IMR-90 (cell line): Measurements from ENCODE around the gene RPUSD4. TPM values are rescaled to one million over a fixed set of nuclear protein-coding genes. Genes with fewer than 3 reads are reported as not detected.

Experiments
- ATAC-seq: fragments of 200-7000 bp; cut with Tn5 transposase; 2 replicates; pipeline ENCODE4 v1.9.1; 2020; ENCODE audit warnings: low read depth, mild to moderate bottlenecking, moderate library complexity
- BruUV-seq: library from RNA; stranded (reverse); fragments of 400-500 nt; replicated peaks from 2 replicates; lab custom pipeline; 2021; lab: Mats Ljungman, UMichigan
- CTCF ChIA-PET: fragments of 300-600 bp; formaldehyde crosslinking; extraction: SDS; loops from one replicate; lab custom pipeline; 2021; ENCODE audit warnings: antibody characterized with exemption; lab: Yijun Ruan, JAX
- POLR2A ChIA-PET: fragments of 300-600 bp; sonication (Branson Sonifier 250); formaldehyde crosslinking; loops from one replicate; lab custom pipeline; 2022; ENCODE audit warnings: antibody characterized with exemption; ENCODE audit not compliant: unreplicated experiment; lab: Charles Lee
- DNase-seq: peaks from one replicate; pipeline ENCODE4 v3.0.0; 2013
- H2AFZ ChIP-seq: replicated peaks from 2 replicates; pipeline ENCODE3; 2013; ENCODE audit warnings: low read length, mild to moderate bottlenecking; ENCODE audit not compliant: poor library complexity
- H2AK5ac ChIP-seq: 2 replicates; pipeline ENCODE4 v1.6.1; 2013; ENCODE audit warnings: low read depth, low read length, inconsistent platforms
- H2AK9ac ChIP-seq: replicated peaks from 2 replicates; pipeline ENCODE3; 2013; ENCODE audit warnings: mild to moderate bottlenecking, low read depth, low read length, moderate library complexity; ENCODE audit not compliant: poor library complexity
- H2BK120ac ChIP-seq: 2 replicates; pipeline ENCODE4 v1.6.1; 2013; ENCODE audit warnings: low read depth, low read length, inconsistent platforms
- H2BK15ac ChIP-seq: 3 replicates; pipeline ENCODE4 v1.6.1; 2013; ENCODE audit warnings: low read depth, low read length, inconsistent platforms
- H2BK20ac ChIP-seq: 2 replicates; pipeline ENCODE4 v1.6.1; 2013; ENCODE audit warnings: low read depth, mild to moderate bottlenecking, inconsistent platforms, low read length, moderate library complexity
- H2BK5ac ChIP-seq: 2 replicates; pipeline ENCODE4 v1.6.1; 2013; ENCODE audit warnings: mild to moderate bottlenecking, low read depth, low read length, inconsistent platforms; ENCODE audit not compliant: poor library complexity, severe bottlenecking
- H3K14ac ChIP-seq: replicated peaks from 2 replicates; pipeline ENCODE4 v1.6.1; 2013; ENCODE audit warnings: low read depth, low read length, inconsistent platforms
- H3K18ac ChIP-seq: 2 replicates; pipeline ENCODE4 v1.6.1; 2013; ENCODE audit warnings: low read depth, low read length, control low read depth
- H3K23ac ChIP-seq: 2 replicates; pipeline ENCODE4 v1.6.1; 2013; ENCODE audit warnings: low read depth, low read length, inconsistent platforms
- H3K27ac ChIP-seq: 2 replicates; pipeline ENCODE4 v1.5.1; 2013; ENCODE audit warnings: mild to moderate bottlenecking, control low read depth, low read length; ENCODE audit not compliant: insufficient read depth
- H3K27me3 ChIP-seq: 2 replicates; pipeline ENCODE4 v1.6.1; 2013; ENCODE audit warnings: low read length; ENCODE audit not compliant: control insufficient read depth, insufficient read depth
- H3K36me3 ChIP-seq: 2 replicates; pipeline ENCODE4 v1.6.1; 2013; ENCODE audit warnings: low read length, mixed read lengths; ENCODE audit not compliant: control insufficient read depth, insufficient read depth
- H3K4ac ChIP-seq: 2 replicates; pipeline ENCODE4 v1.6.1; 2013; ENCODE audit warnings: low read depth, low read length, inconsistent platforms
- H3K4me1 ChIP-seq: 2 replicates; pipeline ENCODE4 v1.6.1; 2013; ENCODE audit warnings: low read length, mixed read lengths; ENCODE audit not compliant: control insufficient read depth, insufficient read depth
- H3K4me2 ChIP-seq: 2 replicates; pipeline ENCODE4 v1.6.1; 2013; ENCODE audit warnings: low read depth, mild to moderate bottlenecking, control low read depth, low read length, moderate library complexity
- H3K4me3 ChIP-seq: 2 replicates; pipeline ENCODE4 v1.5.1; 2013; ENCODE audit warnings: low read depth, mild to moderate bottlenecking, control low read depth, low read length, moderate library complexity; ENCODE audit not compliant: insufficient read depth
- H3K56ac ChIP-seq: 2 replicates; pipeline ENCODE4 v1.6.1; 2013; ENCODE audit warnings: low read length, inconsistent platforms; ENCODE audit not compliant: insufficient read depth; ENCODE audit errors: extremely low read depth
- H3K79me1 ChIP-seq, 2 experiments: 2 replicates each; pipeline ENCODE4 v1.6.1; 2013; ENCODE audit warnings: low read length in 2 of 2, inconsistent platforms in 1 of 2, low read depth in 1 of 2
- H3K9ac ChIP-seq: 2 replicates; pipeline ENCODE4 v1.6.1; 2013; ENCODE audit warnings: low read depth, low read length, control low read depth
- H3K9me1 ChIP-seq: 2 replicates; pipeline ENCODE4 v1.6.1; 2013; ENCODE audit warnings: low read length, inconsistent platforms; ENCODE audit not compliant: insufficient read depth
- H3K9me3 ChIP-seq: 2 replicates; pipeline ENCODE4 v1.6.1; 2013; ENCODE audit warnings: low read length; ENCODE audit not compliant: control insufficient read depth, insufficient read depth
- H4K20me1 ChIP-seq: 2 replicates; pipeline ENCODE4 v1.6.1; 2013; ENCODE audit warnings: low read length, inconsistent platforms; ENCODE audit not compliant: insufficient read depth
- H4K5ac ChIP-seq: 2 replicates; pipeline ENCODE4 v1.6.1; 2013; ENCODE audit warnings: mild to moderate bottlenecking, low read depth, low read length, control low read depth
- H4K8ac ChIP-seq, 2 experiments: 2 replicates each; pipeline ENCODE4 v1.6.1; 2013; ENCODE audit warnings: low read depth in 2 of 2, low read length in 2 of 2, control low read depth in 1 of 2, inconsistent platforms in 1 of 2
- H4K91ac ChIP-seq: 2 replicates; pipeline ENCODE4 v1.6.1; 2013; ENCODE audit warnings: low read depth, low read length, inconsistent platforms; ENCODE audit not compliant: insufficient read depth
- BHLHE40 ChIP-seq: fragments of 150-350 bp; IDR thresholded peaks from 2 replicates; pipeline ENCODE4 v1.6.1; 2016; ENCODE audit warnings: mild to moderate bottlenecking, low read depth, low read length
- RAD21 ChIP-seq: IDR thresholded peaks from 2 replicates; pipeline ENCODE4 v1.6.1; 2012; ENCODE audit warnings: low read length, improper control_type of control experiment
- WGBS, 2 experiments: methylation state at CpG; one replicate each; pipeline versions ENCODE4 v1.1.5 to v1.1.7; 2013; ENCODE audit warnings: missing lambda C conversion rate in 2 of 2; ENCODE audit not compliant: insufficient read length in 1 of 2; ENCODE audit errors: extremely low coverage in 2 of 2; 5-methylcytosine and 5-hydroxymethylcytosine counted together
- dilution Hi-C: fragments of 300-500 bp; cut with HindIII; formaldehyde crosslinking; loops from one replicate; pipeline ENCODE4 v1.14.3; 2018; ENCODE audit warnings: low sequenced_read_pairs; ENCODE audit not compliant: unreplicated experiment
- in situ Hi-C: fragments of 300-500 bp; cut with MboI; formaldehyde crosslinking; loops from 3 replicates; pipeline ENCODE4 v1.14.3; 2019; ENCODE audit warnings: low sequenced_read_pairs, inconsistent platforms, mixed read lengths
- intact Hi-C: fragments of 100-400 bp; cut with micrococcal nuclease; formaldehyde crosslinking; loops from 2 replicates; pipeline ENCODE4 v1.10.0; 2022
- polyA plus RNA-seq, 3 experiments: library from polyadenylated mRNA; depleted of rRNA; stranded (reverse); fragments of >200 nt; gene quantifications; 2 replicates each; pipeline ENCODE4 v1.2.3, GENCODE V29; 2012; ENCODE audit warnings: low replicate concordance in 1 of 3
- total RNA-seq: library from RNA; depleted of rRNA; stranded (reverse); fragments of >200 nt; gene quantifications from 2 replicates; pipeline ENCODE4 v1.2.3, GENCODE V29; 2012

RPUSD4 gene
- total and polyA plus RNA-seq, 2 of the 4 experiments (the other 2 are of a cell fraction), result 22.1 to 30.6 TPM

GRCh38 chr11:126216526-126217305 lies 5.3 kb upstream of the RPUSD4 start:
- Histone ChIP-seq H3K9me1 (peaks cover 6% of the 10 kb centered on the region; the same call in 1 of the 2 replicates), H3K4me2 (no peak overlapping the region), H3K9ac (no peak overlapping the region), H2BK20ac (no peak overlapping the region), H3K23ac (no peak overlapping the region), H3K4me3 (no peak overlapping the region), H4K8ac (no peak overlapping the region), H3K4me1 (no peaks in the 10 kb centered on the region), H2BK15ac (no peak overlapping the region), H2AK9ac (no peak overlapping the region), H3K18ac (no peak overlapping the region), H2BK120ac (no peak overlapping the region), H3K9me3 (no peaks in the 10 kb centered on the region), H3K79me1 (peaks cover 32 to 68% of the 10 kb centered on the region in 2 experiments), H3K27ac (no peak overlapping the region), H3K14ac (no peak overlapping the region), H2AK5ac (no peak overlapping the region), H4K5ac (no peak overlapping the region), H3K56ac (no peak overlapping the region), H2BK5ac (no peak overlapping the region), H4K20me1 (peaks cover 36% of the 10 kb centered on the region), H3K36me3 (no peaks in the 10 kb centered on the region), H2AFZ (no peak overlapping the region), H4K91ac (no peak overlapping the region), H3K27me3 (no peaks in the 10 kb centered on the region), H3K4ac (no peak overlapping the region)
- in situ Hi-C loops (no loop called here), dilution Hi-C loops (loop anchor here (25.0 kb wide), 1 partner anchor 304 kb away; the partner anchor contains the start of genes DDX25 and PUS3), intact Hi-C loops (no loop called here)
- CTCF ChIA-PET, result no interaction called here
- no TSS peak for BruUV-seq
- WGBS, 2 experiments, result no CpG with 5 or more reads among the region's 6 CpGs
- POLR2A ChIA-PET, result no interaction called here
- TF ChIP-seq RAD21 (no peak), BHLHE40 (no peak)
- DNase-seq (no peak), ATAC-seq (no peak)
